Activated CD8-positive, alpha-beta memory T cell treated with anti-CD3 and anti-CD28 coated beads, Interleukin-2, amount 10 ng/mL, durations not matched to agents 7 days and 5 days (primary cell): Measurements from ENCODE around the gene SPTBN4. TPM values are rescaled to one million over a fixed set of nuclear protein-coding genes. Genes with fewer than 3 reads are reported as not detected.
"Not testable (repeated sequence)": the region's sequence is repeated elsewhere in the genome, so short reads cannot be mapped to it uniquely, and the experiment has no call there.

Experiments used
- ATAC-seq: fragments of 150-1000 bp; cut with Tn5 transposase; one replicate; pipeline ENCODE4 v1.10.0; 2021; ENCODE audit warnings: moderate library complexity
- CTCF ChIA-PET: fragments of 350-600 bp; sonication (Branson Sonifier 250); formaldehyde crosslinking; loops from one replicate; lab custom pipeline; 2021; ENCODE audit warnings: antibody characterized with exemption; lab: Charles Lee
- DNase-seq: peaks from one replicate; pipeline ENCODE4 v3.0.0-alpha.2; 2020
- H3K27ac Mint-ChIP-seq: one replicate; pipeline ENCODE4 v1.8.0; 2021; ENCODE audit warnings: mild to moderate bottlenecking, mixed read lengths
- H3K27me3 Mint-ChIP-seq: one replicate; pipeline ENCODE4 v1.8.0; 2021; ENCODE audit warnings: mixed read lengths
- H3K36me3 Mint-ChIP-seq: one replicate; pipeline ENCODE4 v1.8.0; 2021; ENCODE audit warnings: mild to moderate bottlenecking, mixed read lengths
- H3K4me1 Mint-ChIP-seq: one replicate; pipeline ENCODE4 v1.8.0; 2021; ENCODE audit warnings: mixed read lengths
- H3K4me3 Mint-ChIP-seq: one replicate; pipeline ENCODE4 v1.8.0; 2021; ENCODE audit warnings: mild to moderate bottlenecking, moderate library complexity, mixed read lengths
- H3K9me3 Mint-ChIP-seq: one replicate; pipeline ENCODE4 v1.8.0; 2022; ENCODE audit warnings: low read depth, mixed read lengths
- total RNA-seq, 2 experiments: library from RNA; stranded (reverse); gene quantifications; one replicate each; pipeline ENCODE4 v1.2.3, GENCODE V29; 2021

Gene SPTBN4
- total RNA-seq, 2 experiments from 2014 or later: 0.30 to 0.44 TPM

DNA sequence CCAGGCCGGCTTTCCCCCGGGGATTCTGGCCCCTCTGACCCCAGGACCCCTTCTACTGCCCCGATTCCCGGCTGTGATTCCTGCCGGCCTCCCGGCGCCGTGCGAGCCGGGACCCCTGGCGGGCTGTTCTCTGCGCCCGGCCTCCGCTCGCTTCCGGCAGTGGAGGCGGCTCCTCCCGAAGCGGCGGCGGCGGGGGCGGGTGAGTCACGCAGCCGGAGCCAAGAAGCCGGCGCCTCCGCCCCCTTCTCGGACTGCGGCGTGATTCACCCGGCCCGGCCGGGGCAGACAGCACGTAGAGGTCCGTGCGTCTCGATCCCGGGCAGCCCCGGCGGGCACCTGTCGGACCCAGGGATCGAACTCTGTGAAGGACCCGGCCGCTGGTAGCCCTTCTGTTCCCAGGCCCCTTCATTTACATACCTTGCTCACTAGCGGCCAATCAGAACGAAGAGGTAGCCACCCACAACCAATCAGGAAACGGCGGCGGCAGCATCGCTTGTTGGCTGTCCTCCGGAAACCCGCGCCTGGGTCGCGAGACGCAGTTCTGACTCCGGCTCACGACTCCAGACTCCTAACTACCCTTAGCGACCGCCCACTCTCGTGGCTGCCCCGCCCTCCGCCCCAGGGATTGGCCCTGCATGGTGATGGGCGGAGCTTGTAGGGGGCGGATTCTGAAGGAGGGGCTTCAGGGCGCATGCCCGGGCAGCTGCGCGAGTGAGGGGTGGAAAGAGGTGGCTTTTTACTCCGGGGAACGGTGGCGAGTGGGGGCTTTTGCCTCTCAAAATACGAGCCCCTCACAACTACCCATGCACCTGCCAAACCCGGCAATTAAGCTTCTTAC lies 41.1 kb upstream of the SPTBN4 start, which contains the start of gene SERTAD1:
SERTAD1 (minus strand) TSS at position 543 of the 838 bp plus-strand sequence. CDS start 2,446 bp downstream, outside the sequence.
- peak; percentile 87 for ATAC-seq
- peak; percentile 100 for DNase-seq
- CTCF ChIA-PET: interaction anchor here (0.8 to 5.8 kb wide), 8 partner anchors 8 to 60 kb away, joined by 3 to 57 read pairs (median 3); partner anchors contain the start of genes BLVRB and SERTAD3
- H3K27me3 Mint-ChIP-seq: no peaks in the 10 kb centered on the region
- peaks cover 20% of the 10 kb centered on the region for H3K4me1 Mint-ChIP-seq
- H3K27ac Mint-ChIP-seq: peak within 1 kb of the TSS; percentile 96
- H3K9me3 Mint-ChIP-seq: no peaks in the 10 kb centered on the region
- peak within 1 kb of the TSS; percentile 94 for H3K4me3 Mint-ChIP-seq
- H3K36me3 Mint-ChIP-seq: peaks cover 11% of the 10 kb centered on the region

DNA sequence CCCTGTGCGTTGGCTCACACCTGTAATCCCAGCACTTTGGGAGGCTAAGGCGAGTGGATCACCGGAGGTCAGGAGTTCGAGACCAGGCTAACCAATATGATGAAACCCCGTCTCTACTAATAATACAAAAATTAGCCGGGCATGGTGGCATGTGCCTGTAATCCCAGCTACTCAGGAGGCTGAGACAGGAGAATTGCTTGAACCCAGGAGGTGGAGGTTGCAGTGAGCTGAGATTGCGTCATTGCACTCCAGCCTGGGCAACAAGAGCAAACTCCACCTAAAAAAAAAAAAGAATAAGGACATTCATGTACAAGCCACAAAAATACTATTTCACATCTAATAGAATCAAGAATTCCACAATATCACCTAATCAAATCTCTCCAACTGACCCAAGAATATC lies 38.6 kb upstream of the SPTBN4 start:
- H3K4me1 Mint-ChIP-seq: peaks cover 14% of the 10 kb centered on the region
- not testable (repeated sequence) for ATAC-seq

DNA sequence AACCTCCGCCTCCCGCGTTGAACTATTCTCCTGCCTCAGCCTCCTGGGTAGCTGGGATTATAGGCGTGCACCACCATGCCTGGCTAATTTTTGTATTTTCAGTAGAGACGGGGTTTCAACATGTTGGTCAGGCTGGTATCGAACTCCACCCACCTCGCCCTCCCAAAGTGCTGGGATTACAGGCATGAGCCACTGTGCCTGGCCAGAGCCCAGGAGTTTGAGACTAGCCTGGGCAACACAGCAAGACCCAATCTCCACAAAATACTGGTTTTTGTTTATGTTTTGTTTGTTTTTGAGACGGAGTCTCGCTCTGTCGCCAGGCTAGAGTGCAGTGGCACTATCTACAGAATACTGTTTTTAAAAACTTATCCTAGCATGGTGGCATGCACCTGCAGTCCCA lies 36.6 kb upstream of the SPTBN4 start:
- peaks cover 14% of the 10 kb centered on the region for H3K4me1 Mint-ChIP-seq
- not testable (repeated sequence) for H3K27me3 Mint-ChIP-seq, ATAC-seq, DNase-seq, H3K36me3 Mint-ChIP-seq, H3K4me3 Mint-ChIP-seq, H3K27ac Mint-ChIP-seq, H3K9me3 Mint-ChIP-seq
- CTCF ChIA-PET: interaction anchor here (1.0 to 2.0 kb wide), 2 partner anchors 13 to 125 kb away, joined by 3 to 6 read pairs; partner anchors contain the start of gene SERTAD3

More for the DNA sequence above, 38.6 kb upstream of the SPTBN4 start:
- not testable (repeated sequence) for H3K4me3 Mint-ChIP-seq, DNase-seq, H3K9me3 Mint-ChIP-seq, H3K36me3 Mint-ChIP-seq, H3K27me3 Mint-ChIP-seq, H3K27ac Mint-ChIP-seq
- CTCF ChIA-PET: interaction anchor here (2.1 to 2.6 kb wide), 2 partner anchors 12 to 37 kb away, joined by 6 to 22 read pairs; partner anchors contain the start of gene BLVRB

DNA sequence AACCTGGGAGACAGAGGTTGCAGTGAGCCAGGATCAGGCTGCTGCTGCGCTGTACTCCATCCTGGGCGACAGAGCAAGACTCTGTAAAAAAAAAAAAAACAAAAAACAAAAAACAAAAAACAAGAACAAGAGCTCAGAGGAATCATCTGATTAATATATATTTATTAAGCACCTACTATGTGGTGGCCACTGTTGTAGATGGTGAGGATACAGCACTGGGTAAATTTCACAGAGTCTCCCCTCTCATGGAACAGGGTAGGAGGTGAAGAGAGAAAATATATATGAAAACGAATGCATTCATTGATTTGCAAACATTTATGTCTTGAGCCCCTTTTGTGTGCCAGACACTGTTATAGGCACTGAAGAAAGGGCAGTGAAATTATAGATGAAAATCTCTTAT lies 35.1 kb upstream of the SPTBN4 start:
- Mint-ChIP-seq H3K4me1 (peaks cover 12% of the 10 kb centered on the region), H3K27me3 (no peaks in the 10 kb centered on the region), H3K9me3 (no peaks in the 10 kb centered on the region), H3K36me3 (no peaks in the 10 kb centered on the region), H3K27ac (no peak overlapping the region), H3K4me3 (no peak overlapping the region)
- no peak for ATAC-seq
- no peak for DNase-seq
- CTCF ChIA-PET: interaction anchor here (2.0 kb wide), 1 partner anchor 12 kb away, joined by 6 read pairs; the partner anchor contains the start of gene SERTAD3

DNA sequence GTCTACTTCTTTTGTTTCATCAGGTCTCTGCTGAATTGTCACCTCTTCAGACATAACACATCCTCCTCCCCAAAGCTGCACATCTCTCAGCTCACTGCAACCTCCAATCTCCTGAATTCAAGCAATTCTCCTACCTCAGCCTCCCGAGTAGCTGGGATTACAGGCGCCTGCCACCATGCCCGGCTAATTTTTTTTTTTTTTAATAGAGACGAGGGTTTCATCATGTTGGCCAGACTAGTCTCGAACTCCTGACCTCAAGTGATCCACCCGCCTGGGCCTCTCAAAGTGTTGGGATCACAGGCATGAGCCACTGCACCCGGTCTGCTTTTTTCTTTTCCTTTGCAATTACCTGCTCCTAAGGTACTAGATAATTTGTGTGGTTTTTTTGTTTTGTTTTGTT lies 34.0 kb upstream of the SPTBN4 start:
- CTCF ChIA-PET: interaction anchor here (0.6 to 1.4 kb wide), 6 partner anchors 8 to 32 kb away, joined by 3 to 7 read pairs (median 3); no protein-coding TSS in a partner anchor
- peaks cover 12% of the 10 kb centered on the region for H3K4me1 Mint-ChIP-seq
- H3K27me3 Mint-ChIP-seq, ATAC-seq, H3K9me3 Mint-ChIP-seq, H3K36me3 Mint-ChIP-seq, DNase-seq, H3K27ac Mint-ChIP-seq: not testable (repeated sequence)
- peak overlapping the region; percentile 76 for H3K4me3 Mint-ChIP-seq

DNA sequence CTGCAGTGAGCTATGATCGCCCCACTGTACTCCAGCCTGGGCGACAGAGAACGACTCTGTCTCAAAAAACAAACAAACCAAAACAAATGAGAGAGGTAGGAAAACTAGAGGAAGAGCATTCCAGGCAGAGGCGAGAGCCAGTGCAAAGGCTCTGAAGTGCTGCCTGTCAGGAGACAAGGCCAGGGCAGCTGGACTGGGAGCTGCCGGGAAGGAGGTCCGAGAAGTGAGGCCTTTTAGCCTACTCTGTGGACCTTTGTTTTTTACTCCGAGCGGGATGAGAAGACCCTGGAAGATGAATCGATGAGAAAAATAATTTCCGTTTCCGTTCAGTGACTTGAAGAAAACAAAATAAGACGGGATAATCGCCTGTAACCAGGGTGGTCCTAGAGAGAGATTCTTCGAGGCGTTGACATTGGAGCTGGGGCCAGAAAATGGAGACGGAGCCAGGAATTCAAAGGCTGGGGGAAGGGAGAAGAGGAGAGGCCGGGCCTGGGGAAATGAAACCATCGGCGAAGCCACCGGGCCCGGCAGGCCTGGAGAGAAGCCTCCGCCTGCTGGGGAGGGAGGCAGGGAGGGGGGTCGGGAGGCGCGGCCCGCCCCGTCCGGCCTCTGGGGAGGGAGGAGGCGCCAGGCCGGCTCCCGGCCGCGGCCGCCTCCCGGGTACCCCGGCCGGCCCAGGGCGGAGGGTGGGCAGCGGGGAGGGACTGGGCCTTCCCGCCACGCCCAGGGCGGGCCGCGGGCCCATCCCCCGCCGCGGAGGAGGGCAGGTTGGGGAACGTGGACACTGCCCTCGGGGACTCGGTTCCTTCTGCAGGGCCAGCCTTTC lies 33.2 kb upstream of the SPTBN4 start:
- Mint-ChIP-seq H3K27ac (peak overlapping the region; percentile 87), H3K9me3 (no peaks in the 10 kb centered on the region), H3K4me3 (peak overlapping the region; percentile 76), H3K36me3 (no peaks in the 10 kb centered on the region), H3K4me1 (peaks cover 12% of the 10 kb centered on the region), H3K27me3 (no peaks in the 10 kb centered on the region)
- CTCF ChIA-PET: interaction anchor here (0.6 to 1.4 kb wide), 5 partner anchors 9 to 32 kb away, joined by 3 to 7 read pairs (median 3); partner anchors contain the start of gene BLVRB
- peak; percentile 73 for DNase-seq
- ATAC-seq: peak; percentile 97

DNA sequence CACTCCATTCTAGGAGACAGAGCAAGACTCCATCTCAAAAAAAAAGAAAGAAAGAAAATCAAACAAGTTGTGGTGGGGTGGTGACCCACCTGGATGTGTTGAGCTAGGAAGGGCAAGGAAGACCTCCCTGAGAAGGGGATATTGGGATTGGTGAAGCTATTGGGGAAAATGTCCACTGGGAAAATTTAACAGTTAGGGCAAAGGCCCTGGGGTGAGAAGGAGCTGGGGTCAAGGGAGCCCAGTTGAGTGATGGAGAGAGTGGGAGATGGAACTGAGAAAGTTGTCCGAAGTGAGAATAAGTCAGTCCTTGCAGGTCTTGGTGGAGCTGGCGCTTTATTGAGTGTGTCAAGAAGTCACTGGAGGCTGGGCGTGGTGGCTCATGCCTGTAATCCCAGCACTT lies 28.5 kb upstream of the SPTBN4 start:
- CTCF ChIA-PET: interaction anchor here (1.5 kb wide), 1 partner anchor 12 kb away, joined by 3 read pairs; the partner anchor contains the start of gene SERTAD1

DNA sequence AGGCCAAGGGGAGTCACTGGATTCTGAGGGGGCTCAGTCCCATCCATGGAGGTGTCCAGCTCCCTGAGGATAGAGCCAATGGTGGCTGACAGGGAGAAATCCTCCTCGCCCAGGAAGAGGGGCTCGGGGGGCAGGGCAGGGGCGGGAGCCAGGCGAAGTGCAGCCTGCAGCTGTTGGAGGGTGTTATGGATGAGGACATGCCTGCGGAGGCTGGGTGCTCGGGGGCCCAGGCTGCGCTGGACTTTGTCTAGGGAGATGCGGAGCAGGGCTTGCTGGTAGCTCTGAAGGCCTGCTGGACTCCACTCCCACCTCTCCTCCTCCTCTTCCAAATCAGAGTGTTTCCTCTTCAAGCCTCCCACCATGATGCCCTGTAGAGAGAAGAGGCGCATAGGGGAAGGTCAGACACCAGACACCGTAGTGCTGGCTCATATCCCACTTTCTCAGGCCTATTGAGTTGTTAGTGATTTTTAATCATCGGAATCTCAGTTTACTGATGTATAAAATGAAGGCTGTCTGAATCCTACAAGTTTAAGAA lies 25.0 kb upstream of the SPTBN4 start:
- Mint-ChIP-seq H3K27ac (peak overlapping the region; percentile 97), H3K4me1 (peaks cover 22% of the 10 kb centered on the region), H3K36me3 (peaks cover 7% of the 10 kb centered on the region), H3K27me3 (no peaks in the 10 kb centered on the region), H3K4me3 (peak overlapping the region; percentile 95), H3K9me3 (no peaks in the 10 kb centered on the region)
- CTCF ChIA-PET: interaction anchor here (1.3 to 3.0 kb wide), 6 partner anchors 8 to 23 kb away, joined by 3 to 15 read pairs (median 5); partner anchors contain the start of gene SERTAD1
- ATAC-seq: no peak
- DNase-seq: no peak

More for the DNA sequence above, 28.5 kb upstream of the SPTBN4 start:
- peaks cover 7% of the 10 kb centered on the region for H3K36me3 Mint-ChIP-seq
- H3K9me3 Mint-ChIP-seq: no peaks in the 10 kb centered on the region
- H3K27ac Mint-ChIP-seq: no peak overlapping the region
- DNase-seq (no peak), ATAC-seq (no peak)
- H3K27me3 Mint-ChIP-seq: no peaks in the 10 kb centered on the region
- no peak overlapping the region for H3K4me3 Mint-ChIP-seq
- peaks cover 24% of the 10 kb centered on the region for H3K4me1 Mint-ChIP-seq

DNA sequence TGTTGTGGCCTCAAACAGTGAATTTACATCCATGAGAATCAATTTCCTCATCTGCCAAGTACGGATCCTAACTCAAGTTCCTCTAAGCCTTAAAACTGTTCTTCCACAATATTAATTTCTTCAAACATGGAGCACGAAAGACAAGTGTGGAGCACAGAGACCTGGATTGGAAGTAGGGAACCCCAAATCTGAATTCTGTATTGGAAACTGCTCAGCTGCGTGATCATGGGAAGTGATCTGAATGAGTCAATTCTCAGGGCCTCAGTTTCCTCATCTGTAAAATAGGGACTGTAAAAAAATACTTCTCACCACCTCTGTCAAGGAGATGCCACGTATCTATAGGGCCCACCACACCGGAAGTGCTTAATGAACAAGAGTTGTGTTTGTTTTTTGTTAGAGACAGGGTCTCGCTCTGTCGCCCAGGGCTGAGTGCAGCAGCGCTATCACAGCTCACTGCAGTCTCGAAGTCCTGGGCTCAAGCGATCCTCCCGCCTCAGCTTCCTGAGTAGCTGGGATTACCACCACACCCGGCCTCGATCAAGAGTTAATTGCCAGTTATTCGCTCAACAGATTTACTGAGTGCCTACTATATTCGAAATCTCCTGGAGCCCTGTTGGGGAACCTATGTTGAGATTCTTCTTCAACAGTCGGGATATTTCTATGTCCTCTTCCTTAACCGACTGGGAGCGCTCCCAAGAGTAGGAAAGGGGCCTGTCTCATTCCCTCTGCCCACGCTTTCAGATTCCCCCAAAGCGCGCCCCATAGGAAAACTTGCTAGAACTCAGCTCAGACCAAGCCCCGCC lies 24.3 kb upstream of the SPTBN4 start:
- peak overlapping the region; percentile 95 for H3K4me3 Mint-ChIP-seq
- peaks cover 7% of the 10 kb centered on the region for H3K36me3 Mint-ChIP-seq
- H3K9me3 Mint-ChIP-seq: no peaks in the 10 kb centered on the region
- ATAC-seq (no peak), DNase-seq (no peak)
- peaks cover 22% of the 10 kb centered on the region for H3K4me1 Mint-ChIP-seq
- peak overlapping the region; percentile 97 for H3K27ac Mint-ChIP-seq
- H3K27me3 Mint-ChIP-seq: no peaks in the 10 kb centered on the region
- CTCF ChIA-PET: interaction anchor here (0.6 to 3.0 kb wide), 13 partner anchors 9 to 163 kb away, joined by 3 to 28 read pairs (median 5); partner anchors contain the start of genes BLVRB and SERTAD1

DNA sequence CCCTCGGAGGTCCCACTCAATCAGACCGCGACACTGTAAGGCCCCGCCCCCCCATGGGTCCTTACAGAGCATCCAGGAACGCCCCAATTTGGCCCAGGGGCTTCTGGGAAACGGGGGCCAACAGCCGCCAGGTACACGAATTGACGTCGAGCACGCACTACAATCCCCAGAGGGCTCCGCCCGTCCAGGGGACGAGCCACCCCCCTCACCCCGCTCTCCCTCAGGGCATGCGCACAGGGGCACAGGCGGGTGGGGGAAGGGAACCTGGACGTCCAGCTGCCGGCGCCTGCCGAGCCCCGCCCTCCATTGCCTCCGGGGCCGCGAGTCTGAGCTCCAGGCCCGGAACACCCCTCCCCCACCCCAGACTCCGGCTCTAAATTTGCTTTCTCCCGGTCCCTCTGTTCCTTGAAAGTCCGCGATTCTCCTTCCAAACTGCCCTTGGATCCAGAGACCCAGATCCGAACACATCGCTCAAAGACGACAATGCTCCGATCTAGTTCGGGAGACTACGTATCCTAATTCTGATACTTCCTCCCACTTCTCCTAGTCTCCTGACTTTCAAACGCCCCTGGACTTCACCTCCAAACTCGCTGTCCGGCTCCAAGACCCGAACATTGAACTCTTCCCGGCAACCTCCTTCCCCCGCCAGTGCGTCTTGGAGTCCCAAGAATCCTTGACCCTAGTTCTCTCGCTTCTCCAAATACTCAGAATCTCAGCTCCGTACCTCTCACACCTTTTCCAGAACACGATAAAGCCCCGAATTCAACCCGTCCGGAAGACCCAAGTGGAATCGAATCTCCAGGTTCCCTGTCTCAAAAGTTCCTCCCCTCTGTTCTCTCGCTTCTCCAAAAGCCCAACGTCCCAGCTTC lies 23.4 kb upstream of the SPTBN4 start:
- peak; percentile 100 for DNase-seq
- ATAC-seq: peak; percentile 82
- peak overlapping the region; percentile 97 for H3K27ac Mint-ChIP-seq
- peaks cover 7% of the 10 kb centered on the region for H3K36me3 Mint-ChIP-seq
- peaks cover 22% of the 10 kb centered on the region for H3K4me1 Mint-ChIP-seq
- H3K9me3 Mint-ChIP-seq: no peaks in the 10 kb centered on the region
- peak overlapping the region; percentile 95 for H3K4me3 Mint-ChIP-seq
- CTCF ChIA-PET: interaction anchor here (1.0 to 3.0 kb wide), 12 partner anchors 10 to 162 kb away, joined by 3 to 28 read pairs (median 6); partner anchors contain the start of genes BLVRB and SERTAD1
- H3K27me3 Mint-ChIP-seq: no peaks in the 10 kb centered on the region
